Dermis microvascular lymphatic vessel endothelial cell (primary cell): ENCODE measurements around the gene ACSBG1. TPM values are rescaled to one million over a fixed set of nuclear protein-coding genes. Genes with fewer than 3 reads are reported as not detected.

Source experiments
- DNase-seq, 2 donors: peaks; one replicate each; pipeline versions ENCODE4 v3.0.0 to v3.0.0-alpha.2; 2010; ENCODE audit warnings: low read depth in 2 of 2
- total RNA-seq: library from RNA; depleted of rRNA; stranded (reverse); fragments of >200 nt; gene quantifications from 2 replicates; pipeline ENCODE4 v1.2.1, GENCODE V29; 2014

ACSBG1 gene
- total RNA-seq, 1 donor from 2014 or later = not detected

DNA sequence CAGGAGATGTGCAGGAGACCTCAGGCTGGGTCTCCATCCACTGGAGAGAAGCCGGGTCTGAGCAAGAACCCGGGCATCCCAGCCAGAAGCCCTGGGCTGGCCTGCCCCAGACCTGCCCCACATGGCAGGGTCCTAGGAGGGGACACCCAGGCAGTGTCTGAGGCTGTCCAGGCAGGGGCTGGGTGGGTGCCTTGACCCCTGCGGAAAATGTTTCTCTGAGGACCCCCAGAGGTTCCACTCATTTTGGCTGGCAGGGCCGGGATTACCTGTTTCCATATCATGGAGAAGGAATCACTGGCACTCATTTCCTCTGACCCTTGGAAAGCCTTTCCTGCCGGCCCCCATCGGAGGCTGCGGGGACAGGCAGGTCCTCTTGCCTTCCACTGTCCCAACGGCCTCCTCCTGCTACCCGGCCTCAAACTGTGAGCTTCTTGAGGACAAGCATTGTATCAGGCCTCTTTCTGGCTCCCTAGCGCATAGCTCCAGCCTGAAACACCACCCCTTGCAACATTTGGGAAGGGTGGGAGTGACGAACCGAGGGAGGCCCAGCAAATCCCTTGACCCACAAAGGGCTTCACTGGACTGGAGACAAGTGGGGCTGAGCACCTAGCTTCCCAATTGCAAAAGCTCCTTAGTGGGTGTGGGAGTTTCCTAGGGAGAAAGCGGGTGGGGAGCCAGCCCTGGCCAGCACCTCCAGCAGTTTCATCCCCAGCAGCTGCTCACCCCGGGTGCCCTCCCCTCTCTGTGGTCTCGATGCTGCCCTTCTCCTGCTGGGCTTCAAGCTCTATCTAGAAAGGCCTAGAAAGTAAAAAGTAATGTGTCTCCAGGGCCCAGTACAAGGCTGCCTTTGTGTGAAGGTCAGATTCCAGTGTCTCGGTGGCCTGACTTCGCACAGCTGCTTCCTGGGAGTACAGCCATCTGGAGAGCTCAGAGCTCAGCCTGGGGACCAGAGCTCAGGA lies 29.7 kb downstream of the ACSBG1 start:
- no peak for DNase-seq

DNA sequence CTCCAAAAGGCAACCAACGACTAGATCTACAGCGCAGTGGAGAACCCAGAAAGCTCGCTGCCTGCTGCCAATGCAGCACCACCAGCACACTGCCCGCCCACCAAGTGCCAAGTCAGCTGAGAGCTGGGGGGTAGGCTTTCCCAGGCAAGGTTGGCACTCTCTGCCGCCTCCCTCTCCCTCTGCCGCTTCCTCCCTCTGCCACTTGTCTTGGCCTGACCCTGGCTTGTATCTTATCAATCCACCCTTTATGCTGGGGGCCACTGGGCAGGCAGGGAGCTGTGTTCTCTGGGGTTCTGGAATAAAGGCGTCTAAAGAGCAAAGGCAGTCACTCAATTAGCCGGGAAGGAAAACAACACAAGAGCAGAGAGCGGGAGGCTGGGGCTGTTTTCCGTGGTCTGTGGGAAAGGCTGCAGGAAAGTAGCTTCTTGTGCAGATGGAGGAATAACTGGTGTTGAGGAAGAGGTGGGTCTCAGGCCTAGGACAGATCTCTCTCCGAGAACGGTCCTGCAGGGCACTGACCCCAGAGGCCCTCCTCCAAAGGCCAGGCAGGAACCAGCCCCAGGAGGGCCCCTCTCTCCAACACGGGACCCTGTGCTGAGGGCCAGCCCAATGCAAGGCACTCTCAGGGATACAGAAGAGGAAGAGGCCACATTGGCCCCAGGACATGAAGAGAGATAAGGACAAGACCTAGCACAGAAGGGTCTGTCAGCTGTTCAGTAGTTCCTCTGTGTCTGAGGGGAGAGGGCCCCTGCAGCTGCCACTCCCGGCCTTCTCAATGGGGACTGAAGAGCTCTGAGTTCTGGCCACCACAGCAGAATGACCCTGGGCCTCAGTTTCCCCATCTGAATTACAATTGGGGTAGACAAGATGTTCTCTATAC lies 30.8 kb downstream of the ACSBG1 start:
- no peak for DNase-seq

DNA sequence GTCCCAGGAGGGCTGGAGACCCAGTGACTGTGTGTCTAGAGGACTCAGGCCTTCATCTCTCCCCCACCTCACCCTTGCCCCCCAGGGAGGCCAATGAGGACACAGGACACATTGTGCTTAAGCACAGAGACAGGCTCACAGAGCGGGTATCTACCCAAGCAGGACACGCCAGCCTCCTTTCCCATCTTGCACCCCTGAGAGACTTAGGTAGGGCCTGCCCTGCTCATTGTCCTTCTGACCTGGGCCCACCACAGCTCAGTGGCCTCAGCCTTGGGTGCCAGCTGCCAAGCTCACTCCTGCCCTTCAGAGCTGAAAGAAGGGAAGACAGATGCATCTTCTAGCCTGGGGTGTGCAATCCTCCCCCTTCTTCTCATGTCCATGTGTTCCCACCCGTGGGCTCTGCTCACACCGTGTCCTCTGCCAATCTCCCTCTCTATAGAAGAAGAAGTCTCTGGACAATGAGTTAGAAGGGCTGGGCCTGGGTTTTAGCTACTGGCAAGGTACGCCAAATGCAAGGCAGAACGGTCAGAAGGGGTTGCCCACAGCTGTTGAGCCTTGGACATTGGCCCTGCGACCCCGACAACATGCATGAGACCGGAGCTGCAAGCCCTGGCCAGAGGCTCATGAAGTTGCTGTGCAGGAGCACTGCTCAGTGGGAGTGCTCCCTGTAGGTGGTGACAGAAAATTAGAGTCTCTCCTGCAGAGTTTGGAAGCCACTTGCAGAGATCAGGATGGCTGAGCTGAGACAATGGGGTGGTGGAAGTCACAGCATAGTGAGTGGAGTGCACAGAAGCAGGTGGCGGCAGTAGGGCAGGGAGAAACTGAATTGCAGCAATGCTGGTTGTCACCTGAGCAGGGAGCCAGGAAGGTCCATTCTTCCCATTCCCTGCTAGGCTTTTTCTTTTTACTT lies 32.8 kb downstream of the ACSBG1 start:
- no peak for DNase-seq

DNA sequence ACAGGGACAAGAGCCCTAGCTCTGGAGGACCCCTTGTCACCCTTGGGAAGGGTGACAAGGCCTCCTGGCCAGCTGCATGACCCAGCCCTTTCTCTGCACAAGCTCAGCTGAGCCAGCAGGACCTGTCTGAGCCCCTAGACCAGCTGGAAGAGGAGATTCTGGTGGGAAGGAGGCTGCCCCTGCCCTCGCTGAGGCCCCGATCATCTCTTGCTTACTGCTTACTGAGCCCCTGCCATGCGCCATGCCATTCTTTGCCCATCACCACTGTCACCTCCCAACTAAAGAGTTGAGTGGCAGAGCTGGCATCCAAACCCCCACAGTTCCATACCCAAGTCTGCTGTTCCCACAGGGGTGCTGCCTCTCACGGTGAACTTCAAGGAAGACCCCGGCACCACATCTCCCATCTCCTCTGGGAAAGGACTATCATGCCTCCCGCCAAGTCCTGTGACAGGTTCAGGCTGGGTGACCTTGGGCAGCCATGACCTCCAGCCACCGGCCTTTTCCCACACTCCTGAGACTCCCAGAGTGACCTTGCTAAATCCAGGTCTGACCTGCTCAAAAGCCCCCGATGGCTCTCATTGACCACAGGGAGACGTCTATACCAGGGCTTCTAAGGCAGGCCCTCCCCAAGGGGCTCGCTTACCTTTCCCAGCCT lies 34.0 kb downstream of the ACSBG1 start:
- DNase-seq = no peak

DNA sequence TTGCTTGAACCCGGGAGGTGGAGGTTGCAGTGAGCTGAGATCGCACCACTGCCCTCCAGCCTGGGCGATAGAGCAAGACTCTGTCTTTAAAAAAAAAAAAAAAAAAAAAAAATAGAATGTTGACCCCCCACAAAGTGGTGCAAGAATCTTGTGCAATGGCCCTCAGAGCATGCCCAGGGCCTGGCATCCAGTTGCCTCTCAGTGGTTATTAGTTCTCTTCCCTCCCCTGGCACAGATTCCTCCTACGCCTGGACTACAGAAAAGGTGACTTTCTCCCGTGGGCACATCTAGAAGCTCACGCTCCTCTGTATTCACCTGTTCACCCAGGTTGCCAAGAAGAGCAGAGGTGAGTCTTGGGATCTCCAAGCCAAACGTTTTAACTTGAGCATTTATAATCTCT lies 36.7 kb downstream of the ACSBG1 start:
- no peak for DNase-seq

DNA sequence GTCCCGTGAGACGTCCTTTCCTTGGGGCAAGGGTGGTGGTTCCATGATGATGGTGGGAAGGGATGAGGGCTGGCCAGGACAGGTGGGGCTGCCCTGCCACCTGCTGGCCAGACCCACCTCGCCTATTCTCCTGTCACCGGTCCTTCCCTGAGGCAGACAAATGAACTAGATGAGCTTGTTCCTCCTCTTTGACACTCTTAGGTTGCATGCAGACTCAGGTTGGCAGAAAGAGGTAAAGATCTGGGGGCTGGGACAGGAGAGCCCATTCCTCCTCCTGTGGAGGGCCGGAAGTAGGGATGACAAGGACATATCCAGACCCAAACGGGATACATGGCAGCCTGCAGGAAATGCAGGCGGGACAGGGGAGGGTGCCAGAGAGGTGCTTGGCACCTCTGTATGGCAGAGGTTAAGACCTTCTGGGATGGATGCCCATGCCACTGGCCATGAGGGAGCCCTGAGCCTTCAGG lies 38.6 kb downstream of the ACSBG1 start:
- peak; percentile 20 to 51 for DNase-seq

DNA sequence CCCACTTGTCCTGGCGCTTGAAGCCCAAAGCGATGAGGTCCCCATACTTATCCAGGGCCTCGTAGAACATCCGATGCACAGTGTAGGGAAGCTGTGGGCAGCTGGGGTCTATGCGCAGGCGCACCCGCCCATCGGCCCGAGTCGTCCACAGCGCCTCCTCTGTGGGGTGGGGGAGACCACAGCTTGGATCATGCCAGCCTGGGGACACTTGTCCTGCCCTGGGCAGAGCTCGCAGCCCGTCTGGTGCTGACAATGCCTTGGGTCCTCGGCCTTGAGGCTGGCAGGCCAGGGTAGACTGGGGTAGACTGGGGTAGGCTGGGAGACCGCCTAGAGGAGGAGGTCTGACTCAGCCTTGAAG lies 39.8 kb downstream of the ACSBG1 start:
- no peak for DNase-seq

DNA sequence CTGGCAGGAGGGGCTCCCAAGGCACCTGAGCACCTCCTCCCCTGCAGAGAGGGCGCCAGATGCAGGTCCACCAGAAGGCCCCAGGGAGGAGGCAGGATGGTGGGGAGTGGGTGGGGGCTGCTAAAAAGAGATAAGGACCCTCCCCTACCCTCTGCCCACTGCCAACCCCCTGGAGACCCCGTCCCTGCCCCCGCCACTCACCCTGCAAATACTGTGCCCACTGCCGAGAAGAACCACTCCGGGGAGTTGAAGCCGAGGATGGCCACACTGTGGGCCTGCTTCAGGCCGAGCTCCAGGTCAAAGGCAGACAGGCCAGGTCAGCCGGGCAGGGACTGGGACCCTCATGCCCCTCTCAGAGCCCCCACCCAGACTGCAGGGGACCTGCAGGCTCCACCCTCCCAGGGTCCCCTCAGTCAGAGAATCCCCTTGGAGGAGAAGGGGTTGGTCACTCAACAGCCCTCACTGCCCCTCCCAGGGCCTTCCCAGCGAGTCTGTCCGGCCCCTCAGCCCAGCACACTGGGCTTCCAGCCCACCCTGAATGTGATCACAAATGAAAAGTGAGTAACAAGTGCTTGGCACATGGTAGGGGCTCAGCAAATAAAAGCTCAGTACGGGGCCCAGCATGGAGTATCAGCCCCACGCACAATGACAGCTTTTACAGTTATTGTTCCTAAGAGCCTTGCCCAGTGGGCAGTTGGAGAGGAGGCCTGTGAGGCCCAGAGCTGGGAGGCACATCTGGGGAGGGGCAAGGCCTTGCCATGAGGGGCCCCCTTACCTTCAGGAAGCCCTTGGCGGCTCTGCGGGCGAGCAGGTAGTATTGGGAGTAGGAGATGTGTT lies 40.4 kb downstream of the ACSBG1 start:
- no peak for DNase-seq

DNA sequence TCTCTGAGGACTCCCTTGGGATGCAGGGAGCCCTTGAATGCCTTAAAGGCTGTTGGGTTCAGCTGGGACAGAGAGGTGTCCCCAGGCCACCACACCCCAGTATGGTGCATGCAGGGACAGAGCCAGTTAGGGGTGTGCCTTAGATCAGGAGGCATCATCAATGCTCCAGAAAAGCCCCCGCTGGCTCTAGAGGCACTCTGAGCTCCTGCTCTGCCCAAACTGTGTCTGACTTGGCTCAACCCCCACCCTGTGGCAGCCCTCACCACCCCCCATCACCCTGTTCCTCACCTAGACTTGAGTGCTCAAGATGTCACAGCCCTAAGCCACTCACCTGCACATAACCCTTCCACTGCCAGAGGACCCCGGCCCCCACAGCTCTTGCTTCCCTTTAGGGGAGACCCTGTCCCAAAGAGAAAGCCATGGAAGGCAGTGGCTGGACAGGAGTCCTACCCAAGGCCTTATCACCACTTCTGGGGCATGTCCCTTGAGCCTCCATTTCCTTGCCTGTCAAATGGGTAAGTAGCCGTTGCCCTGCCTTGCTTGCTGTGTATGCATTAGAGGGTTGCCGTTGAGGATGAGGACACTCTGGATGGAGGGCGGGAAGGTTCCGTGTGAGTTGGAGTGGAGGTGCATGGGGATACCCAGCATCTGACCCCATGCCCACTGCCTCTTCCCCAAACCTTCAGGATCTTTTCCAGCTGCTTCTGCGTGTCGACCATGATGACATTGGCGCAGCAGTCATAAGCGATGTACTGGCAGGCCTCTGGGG lies 41.4 kb downstream of the ACSBG1 start:
- DNase-seq = no peak

DNA sequence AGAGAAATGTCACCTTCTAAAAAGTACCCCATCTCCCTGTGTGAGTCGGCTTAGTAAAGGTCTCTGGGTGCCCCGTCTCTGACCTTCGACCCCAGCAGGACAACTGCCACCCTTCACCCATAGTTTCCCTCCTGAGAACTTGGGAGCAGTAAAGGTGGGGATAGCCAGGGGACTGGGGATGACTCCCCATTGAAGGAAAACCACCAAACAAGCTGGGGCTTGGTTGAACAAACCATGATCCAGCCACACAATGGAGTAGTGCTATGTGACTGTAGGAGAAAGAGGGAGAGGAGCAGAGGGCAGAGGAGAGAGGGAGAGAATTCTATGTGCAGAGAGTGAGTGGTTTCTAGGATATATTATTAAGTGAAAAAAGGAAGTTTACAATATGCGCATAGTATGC lies 51.5 kb downstream of the ACSBG1 start:
- no peak for DNase-seq

DNA sequence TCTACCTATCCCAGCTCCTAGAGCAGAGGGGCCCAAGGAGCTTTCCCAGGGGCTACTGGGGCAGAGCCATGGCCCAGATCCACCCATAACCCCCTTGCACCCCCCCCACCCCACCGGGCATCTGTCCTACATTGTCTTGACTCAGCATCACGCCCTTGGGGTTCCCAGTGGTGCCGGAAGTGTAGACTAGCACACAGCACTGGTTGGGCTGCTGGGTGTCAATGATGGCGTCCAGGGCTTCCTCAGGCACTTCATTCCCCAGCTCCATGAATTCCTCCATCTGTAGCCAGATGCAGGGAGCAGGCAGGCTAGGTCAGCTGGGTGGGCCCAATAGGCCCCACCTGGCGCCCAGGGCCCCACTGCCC lies 52.0 kb downstream of the ACSBG1 start:
- no peak for DNase-seq

DNA sequence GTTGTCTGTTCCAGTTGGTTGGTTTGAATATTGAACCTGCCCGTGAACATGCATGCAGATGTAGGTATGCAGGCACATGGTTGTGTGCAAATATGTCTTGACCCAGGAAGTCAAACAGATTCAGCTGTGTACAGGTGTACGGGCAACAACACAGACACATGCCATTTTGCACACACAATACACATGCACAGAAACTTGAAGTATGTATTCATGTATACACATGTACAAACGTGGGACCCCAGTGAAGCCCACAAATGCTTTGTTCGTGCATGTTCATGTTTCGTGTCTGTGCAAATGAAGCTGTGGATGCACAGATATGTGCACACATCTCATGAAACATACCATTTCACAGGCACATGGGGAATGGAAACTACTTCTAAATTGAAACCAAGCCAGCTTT lies 54.5 kb downstream of the ACSBG1 start:
- no peak for DNase-seq

DNA sequence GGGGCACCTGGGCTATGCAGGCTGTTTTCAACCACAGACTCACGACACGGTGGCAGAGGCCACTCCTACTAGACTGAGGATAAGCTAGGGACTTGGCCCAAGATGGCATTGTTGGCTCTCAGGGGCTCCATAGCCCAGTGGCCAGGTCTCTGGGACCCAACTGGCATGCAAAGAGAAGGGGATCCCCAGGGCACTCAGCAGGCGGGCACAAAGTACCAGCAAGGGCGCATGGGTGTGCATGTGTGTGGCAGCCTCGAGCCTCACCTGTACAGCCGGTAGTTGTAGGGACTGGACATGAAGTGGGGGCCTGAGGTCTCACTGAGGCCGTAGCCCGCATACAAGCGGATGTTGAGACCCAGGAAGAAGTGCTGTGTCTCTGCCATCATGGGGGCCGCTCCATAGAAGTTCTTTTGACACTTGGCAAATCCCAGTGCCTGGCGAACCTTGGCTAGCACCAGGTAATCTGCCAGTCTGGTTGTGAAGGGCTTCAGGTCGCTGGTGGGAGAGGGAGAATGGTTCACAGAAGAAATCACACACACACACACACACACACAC lies 55.0 kb downstream of the ACSBG1 start:
- no peak for DNase-seq

DNA sequence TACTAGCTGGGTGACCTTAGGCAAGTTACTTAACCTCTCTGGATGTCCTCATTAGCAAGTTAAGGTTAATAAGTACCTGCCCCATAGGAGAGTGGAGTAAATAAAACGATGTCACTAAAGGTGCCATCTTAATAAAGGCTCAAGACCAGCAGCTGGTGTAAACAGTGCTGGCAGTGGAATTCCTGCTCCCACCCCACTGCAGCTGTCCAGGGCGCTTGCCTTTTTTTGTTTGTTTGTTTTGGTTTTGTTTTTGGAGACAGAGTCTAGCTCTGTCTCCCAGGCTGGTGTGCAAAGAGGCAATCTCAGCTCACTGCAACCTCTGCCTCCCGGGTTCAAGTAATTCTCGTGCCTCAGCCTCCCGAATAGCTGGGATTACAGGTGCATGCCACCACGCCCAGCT lies 56.3 kb downstream of the ACSBG1 start:
- DNase-seq = no peak

DNA sequence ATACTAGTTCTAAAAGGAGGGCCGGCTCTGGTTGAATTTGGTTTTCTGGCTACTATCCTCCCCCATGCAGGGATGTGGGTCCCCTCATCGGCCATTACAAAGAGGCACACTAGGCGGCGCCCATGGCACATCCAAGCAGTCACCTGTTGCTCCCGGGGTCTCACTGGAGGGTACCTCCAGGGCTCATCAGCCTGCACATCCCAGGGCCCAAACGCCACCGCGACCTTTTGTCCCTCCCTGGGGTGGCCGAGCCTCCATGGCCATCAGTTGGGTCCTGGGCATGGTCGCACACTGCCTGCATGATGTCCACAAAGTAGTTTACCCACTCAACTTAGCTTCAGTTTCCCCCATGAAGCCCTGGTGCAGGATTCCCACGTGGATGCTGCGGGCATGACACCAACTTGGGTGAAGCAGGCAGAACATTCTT lies 56.9 kb downstream of the ACSBG1 start:
- DNase-seq = peak in 1 of 2 donors; percentile 28

DNA sequence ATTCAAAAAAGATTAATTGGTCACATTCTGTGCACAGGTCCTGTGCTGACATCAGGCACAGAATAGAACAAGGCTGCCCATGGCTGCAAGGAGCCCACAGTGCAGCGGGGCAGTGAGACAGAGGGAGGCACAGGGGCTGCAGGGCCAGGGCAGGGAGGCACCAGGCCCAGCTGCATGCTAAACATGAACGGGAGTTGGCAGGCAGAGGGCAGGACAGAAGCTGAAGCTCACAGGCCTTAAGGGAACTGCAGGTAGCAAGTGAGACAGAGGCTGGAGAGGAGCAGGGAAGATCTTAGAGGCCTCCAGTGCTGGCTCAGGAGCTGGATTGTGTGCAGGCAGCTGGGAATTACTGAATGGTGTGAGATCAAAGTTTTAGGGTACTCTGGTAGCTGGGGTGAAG lies 59.0 kb downstream of the ACSBG1 start:
- DNase-seq = no peak

DNA sequence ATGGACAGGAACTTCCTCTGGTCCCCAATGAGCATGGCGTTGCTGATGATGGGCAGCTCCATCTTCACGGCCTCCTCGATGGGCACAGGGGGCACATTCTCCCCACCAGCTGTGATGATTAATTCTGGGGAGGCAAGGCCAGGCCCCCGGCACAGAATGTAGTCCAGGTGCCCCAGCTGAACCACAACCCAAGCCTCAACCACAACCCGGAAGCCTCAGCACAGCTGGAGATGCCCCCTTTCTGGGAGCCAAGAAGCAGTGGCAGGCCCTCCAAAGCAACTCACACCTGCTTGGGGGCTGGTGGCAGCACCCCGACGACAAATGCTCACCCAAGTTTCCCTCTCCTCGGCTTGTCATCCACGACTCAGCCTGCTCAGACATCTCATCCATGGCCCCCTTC lies 60.0 kb downstream of the ACSBG1 start:
- no peak for DNase-seq

DNA sequence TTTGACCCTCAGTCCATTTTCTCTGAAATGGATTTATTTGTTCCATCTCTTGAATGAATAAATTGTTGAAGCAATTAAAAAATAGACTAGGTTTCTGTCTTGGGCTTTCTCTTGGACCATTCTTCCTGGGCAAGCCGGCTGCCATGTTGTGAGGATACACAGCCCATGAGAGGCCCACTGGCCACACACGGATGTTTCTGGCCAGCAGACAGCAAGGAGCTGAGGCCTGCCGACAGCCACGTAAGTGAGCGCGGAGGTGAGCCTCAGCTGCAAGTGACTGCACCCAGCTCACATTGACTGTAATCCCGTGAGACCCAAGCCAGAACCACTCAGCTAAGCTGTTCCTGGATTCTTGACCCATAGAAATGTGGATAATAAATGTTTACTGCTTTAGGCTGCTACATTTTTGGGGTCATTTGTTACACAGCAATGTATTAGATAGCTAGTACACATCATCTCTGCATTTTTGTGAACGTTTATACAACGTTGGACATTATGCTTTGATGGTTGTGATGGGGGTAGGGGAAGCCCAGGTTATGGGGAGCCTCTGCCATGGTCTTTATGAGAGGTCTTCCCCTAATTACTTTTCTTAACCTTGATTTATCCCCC lies 62.4 kb downstream of the ACSBG1 start:
- no peak for DNase-seq
